GM18873 (cell line): ENCODE data around the gene ACBD3.

Experiments used
- ATAC-seq: cut with Tn5 transposase; IDR thresholded peaks from one replicate; pipeline ENCODE4 v1.9.1; 2021; ENCODE audit warnings: mild to moderate bottlenecking, moderate library complexity, moderate number of reproducible peaks; ENCODE audit not compliant: unreplicated experiment, low FRiP score

ACBD3 gene

DNA sequence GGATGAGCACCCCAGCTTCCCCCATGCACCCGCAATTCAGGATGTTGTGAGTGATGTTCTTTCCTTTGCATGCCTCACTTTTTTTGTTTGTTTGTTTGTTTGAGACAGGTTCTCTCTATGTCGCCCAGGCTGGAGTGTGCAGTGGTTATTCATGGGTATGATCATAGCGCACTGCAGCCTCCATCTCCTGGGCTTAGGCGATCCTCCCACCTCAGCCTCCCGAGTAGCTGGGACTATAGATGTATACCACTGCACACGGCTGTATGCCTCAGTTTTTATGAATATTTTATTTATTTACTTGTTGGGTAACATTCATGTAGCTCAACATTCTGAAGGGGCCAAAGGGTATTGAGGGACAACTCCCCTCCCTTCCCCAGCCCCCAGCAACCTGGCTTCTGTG, 69.2 kb downstream of the ACBD3 start:
- ATAC-seq = no peak

DNA sequence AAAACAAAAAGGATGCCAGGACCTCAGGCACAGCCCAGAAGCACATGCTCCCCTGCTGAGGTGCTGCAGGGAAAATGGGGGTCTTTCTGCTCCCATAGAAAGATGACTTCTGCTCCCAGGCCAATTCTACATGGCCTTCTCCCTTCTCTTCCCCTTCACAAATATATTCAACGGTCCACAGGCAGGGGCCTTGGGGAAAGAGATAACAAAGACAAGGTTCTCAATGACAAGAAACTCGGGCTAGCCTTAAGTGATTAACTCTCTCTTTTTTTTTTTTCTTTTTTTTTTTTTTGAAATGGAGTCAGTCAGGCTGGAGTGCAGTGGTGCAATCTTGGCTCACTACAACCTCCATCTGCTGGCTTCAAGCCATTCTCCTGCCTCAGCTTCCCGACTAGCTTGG, 69.9 kb downstream of the ACBD3 start:
- ATAC-seq = no peak

DNA sequence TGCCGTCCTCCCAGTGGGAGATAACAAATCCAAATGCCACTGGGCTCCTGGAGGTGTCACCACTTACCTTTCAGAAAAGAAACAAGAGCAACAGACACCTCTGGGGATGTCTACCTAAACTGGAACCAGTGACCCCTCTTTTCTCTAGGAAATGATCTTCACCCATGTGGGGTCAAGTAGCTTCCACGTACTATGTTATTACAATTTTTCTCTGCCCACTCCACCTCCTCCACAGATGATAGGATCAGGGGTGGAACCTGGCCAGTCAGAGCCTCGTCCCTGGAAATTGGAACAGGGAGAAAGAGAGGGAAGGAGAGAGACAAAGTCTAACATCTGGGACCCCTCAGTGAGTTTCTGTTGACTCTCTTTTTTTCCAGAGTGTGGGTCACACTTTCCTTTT, 73.9 kb downstream of the ACBD3 start:
- no peak for ATAC-seq

DNA sequence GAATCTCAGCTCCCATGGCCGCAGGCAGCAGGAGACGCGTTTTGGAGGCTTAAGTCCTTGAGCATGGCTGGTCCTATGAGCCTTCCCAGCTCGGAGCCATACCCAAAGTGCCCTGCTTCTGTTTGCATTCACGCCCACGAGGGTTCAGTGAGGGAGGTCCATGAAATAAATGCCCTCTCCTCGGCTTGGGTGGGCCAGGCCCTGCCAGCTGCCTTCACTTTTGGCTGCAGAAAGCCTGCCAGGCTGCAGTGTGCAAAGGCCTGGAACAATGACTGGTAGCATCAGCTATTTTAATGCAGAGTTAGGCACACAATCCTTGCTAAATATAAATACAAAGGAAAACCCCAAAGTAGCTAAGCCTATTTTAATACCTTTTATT, 74.7 kb downstream of the ACBD3 start:
- no peak for ATAC-seq

DNA sequence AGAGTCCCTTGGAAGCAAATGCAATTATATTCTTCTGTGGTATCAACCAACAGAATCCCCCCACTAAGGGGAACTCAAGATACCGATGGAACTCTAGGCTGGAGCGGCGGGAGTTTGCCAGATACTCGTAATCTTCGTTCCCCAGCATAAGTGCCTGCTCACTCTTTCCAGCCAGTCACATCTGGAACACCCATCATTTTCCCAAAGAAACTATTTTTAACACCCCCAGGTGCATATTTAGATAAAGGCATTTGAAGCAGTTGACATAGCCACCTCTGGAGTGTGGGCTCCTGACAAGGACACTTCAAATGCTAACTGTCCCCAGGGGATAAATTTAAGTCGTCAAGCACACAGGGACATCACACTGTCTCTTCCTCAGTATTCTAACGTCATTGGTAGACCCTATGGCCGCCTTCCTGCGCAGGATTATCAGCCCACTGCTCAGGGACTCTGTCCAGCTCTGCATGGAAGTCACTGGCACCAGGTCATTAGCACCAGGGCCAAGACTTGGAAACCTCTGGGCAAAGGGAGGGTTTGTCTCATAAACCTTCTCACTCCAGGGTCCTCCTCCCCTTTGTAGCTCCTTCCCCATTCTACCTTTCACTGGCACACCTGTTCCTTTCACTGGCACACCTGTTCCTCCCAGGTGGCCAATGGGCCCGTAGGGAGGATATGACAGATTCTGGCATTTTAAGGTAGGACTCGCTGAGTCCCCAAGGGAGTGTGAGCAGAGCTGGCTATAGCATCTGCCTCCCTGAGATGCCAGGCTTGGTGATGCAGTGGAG, 75.3 kb downstream of the ACBD3 start:
- ATAC-seq = no peak

DNA sequence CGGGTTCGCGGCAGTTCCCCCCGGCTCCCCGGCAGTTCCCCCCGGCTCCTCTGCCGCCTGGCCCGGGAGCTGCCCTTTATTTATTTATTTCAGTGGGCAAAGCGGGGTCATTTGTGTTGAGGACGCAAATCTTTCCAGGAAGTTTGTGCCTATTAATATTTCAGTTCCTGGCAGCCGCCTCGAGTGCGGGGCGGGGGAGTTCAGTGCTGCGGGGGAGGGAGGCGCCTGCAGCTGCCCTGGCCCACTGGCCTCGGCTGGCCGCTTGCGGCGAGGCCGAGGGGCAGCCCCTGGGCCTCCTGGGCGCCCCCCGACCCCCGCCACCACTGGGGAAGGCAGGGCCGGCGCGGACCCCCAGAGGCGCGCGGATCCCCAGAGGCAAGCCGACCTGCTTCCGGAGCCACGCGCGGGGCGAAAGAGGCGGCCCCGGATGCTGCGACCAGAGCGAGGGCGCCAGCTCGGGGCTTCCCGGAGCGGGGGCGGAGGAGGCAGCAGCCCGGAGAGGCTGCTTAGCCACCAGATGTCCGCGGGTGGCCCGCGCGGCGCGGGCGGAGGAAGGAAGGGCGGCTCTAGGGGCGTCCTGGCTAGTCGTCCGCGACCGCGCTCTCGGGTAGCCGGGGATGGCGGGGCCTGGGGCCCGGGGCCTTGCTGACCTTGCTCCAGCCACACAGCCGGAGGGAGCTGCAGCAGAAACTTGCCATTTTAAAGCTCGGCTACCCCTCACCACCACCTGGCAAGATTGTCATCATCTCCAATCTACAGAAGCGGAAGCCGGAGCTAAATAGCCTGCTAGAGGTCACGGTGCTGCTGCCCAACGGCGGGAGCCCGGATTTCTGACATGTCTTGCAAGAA, 76.1 kb downstream of the ACBD3 start:
- peak; percentile 56 for ATAC-seq

DNA sequence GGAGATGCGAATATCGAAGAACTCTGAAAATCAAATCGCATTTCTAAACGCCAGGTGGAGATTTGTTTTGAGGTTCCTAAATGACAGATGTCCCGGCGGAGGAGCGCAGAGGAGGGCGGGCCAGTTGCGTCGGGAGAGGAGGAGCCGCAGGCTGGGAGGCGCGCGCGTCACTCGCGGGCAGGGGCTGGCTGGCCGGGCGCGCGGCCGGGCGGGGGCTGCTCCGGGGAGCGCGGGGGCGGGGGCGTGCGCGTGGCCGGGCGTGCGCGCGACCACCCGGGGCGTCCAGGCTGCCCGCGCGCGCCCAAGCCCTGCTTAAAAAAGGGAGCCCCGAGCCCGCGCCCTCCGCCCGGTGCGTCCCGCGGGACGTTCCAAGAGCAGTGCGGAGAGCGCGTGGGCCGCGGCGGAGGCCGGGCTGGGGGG, 76.7 kb downstream of the ACBD3 start:
- ATAC-seq = peak; percentile 52

DNA sequence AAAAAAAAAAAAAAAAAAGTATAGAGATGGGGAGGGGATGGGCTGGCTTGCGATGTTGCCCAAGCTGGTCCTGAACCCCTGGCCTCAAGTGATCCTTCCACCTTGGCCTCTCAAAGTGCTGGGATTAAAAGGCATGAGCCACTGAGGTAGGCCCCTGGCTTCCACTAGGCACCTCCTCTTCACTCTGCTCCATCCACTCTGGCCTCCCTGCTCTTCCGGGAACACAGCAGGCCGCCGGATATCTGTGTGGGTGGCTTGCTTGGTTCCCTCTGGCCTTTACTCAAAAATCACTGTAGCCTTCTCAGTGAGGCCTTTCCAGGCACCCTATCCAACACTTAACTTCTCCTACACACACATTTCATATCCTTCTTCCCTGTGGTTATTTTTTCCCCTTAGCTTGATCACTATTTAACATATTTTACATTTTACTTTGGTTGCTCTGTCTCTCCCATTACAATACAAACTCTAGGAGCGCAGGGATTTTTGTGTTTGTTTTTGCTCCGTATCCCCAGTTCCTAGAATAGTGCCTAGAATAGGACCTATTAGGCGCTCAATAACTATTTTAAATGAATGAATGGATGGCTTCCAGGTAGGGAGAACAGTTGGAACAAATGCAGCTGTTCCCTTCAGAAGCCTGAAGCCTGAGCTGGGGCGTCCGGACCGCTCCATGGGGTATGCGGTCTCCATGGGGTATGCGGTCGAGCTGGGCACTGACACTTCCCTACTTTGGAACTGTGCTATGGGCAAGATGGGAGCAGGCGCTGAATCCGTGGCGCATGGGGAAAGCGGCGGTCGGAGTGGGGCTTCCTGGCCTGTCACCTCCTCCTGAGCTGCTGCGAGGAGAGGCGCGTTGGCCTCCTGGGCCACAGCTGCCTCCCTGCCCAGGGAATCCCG, 77.4 kb downstream of the ACBD3 start:
- peak; percentile 8 for ATAC-seq

DNA sequence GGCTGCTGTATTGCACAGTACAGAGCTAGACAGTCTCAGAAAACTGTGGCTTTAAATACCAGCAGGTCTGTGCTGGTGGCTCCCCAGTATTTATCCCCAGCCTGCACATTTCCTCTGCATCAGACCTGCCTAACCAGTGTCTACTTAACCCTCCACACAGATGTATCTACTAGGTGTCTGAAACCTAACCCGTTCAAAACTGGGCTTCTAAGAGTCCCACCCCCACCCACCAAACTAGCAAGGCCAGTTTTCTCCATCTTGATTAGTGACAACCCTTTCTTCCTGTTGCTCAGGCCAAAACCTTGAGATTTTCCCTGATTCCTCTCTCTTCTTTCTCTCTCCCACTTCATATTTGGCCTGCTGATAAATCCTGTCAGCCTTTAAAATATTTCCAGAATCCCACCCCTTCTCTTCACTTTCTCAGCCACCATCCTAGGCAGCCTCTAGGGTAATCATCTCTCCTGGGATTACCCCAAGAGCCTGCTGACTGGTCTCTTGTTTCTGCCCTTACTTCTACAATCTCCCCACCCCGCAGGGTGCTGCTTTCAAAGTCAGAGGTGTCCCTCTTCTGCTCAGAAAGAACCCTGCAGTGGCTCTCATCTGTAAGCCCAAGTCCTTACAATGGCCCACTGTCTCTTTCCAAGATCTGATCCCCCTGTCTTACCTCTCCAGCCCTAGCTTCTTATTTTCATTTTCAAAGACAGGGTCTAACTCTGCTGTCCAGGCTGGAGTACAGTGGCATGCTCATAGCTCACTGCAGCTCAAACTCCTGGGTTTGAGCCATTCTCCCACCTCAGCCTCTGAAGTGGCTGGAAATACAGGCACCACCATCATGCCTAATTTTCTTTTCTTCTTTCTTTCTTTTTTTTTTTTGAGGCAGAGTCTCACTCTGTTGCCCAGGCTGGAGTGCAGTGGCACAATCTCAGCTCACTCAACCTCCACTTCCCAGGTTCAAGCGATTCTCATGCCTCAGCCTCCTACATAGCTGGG, 78.8 kb downstream of the ACBD3 start:
- no peak for ATAC-seq

DNA sequence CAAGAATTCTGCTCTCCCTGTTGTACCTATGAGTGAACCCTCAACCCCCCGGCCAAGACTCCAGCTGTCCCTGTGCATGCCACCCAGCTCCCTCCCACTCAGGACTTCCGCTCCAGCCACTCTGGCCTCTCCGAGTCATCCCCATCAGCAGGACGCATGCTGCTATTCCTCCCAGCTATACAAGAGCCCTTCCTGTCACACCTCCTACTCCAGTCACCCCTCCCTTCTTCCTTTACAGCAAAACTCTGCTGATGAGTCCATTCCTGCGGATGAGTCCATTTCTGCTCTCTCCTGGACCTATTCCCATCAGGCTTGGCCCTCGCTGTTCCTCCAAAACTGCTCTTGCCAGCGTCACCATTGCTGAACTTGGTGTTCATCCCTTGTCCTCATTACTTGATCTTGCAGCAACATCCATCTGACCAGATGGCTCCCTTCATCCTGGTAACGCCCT, 81.8 kb downstream of the ACBD3 start:
- ATAC-seq = no peak

DNA sequence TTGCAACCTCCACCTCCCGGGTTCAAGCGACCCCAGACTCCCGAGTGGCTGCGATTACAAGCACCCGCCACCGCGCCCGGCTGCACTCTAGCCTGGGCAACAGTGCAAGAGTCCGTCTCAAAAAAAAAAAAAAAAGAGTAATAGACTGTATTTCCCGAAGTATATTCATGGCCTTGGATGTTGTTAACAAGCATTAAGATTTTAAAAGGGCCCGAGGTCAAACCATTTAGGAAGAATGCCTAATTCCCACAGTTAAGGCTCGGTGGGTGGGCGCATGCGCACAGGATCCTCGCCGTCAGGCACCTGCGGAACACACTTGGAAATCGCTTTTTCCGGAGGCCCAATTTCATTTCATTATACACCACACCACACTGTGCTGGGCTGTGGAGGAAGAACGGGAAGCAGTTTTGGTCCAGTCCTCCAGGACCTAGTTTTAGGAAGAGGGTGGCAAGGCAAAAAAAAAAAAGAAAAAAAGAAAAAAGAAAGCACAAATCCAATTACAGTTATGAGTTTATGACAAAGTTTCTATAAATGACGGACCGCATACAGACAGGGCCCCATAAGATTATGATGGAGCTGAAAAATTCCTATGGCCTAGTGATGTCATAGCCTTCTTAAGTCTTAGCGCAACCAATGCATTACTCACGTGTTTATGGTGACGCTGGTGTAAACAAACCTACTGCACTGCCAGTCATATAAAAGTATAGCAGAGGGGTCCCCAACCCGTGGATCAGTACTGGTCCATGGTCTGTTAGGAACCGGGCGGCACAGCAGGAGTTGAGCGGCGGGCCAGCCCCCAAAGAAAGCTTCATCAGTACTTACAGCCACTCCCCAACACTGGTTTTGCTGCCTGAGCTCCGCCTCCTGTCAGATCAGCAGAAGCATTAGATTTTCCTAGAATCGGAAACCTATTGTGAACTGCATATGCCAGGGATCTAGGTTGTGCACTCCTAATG, 85.8 kb downstream of the ACBD3 start:
- no peak for ATAC-seq

DNA sequence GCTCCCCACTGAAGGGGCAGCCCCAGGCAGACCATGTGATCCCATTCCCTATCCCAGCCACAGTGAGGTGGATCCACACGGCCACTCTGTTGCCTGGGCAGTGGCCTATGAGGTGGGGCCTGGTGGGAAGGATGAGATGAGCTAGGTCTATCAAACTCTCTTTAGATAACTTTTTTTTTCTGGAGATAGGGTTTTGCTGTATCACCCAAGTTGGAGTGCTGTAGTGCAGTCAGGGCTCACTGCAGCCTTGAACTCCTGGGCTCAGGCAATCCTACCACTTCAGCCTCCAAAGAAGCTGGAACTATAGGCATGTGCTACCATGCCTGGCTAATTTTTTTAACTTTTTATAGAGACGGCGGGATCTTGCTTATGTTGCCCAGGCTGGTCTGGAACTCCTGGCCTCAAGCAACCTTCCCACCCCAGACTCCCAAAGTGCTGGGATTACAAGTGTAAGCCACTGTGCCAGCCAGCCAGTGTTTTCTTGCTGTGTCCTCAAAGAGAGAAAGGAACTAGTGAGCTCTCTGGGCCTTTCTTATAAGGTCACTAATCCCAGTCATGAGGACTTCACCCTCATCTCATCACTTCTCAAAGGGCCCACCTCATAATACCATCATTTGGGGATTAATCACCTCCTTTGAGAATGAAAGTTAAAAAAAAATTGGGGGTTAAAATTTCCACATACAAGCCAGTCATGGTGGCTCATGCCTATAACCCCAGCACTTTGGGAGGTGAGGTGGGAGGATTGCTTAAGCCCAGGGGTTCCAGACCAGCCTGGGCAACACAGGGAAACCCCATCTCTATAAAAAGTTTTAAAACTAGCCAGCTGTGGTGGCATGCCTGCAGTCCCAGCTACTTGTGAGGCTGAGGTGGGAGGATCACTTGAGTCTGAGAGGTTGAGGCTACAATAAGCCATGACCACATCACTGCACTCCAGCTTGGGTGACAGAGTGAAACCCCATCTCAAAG, 87.4 kb downstream of the ACBD3 start:
- no peak for ATAC-seq

DNA sequence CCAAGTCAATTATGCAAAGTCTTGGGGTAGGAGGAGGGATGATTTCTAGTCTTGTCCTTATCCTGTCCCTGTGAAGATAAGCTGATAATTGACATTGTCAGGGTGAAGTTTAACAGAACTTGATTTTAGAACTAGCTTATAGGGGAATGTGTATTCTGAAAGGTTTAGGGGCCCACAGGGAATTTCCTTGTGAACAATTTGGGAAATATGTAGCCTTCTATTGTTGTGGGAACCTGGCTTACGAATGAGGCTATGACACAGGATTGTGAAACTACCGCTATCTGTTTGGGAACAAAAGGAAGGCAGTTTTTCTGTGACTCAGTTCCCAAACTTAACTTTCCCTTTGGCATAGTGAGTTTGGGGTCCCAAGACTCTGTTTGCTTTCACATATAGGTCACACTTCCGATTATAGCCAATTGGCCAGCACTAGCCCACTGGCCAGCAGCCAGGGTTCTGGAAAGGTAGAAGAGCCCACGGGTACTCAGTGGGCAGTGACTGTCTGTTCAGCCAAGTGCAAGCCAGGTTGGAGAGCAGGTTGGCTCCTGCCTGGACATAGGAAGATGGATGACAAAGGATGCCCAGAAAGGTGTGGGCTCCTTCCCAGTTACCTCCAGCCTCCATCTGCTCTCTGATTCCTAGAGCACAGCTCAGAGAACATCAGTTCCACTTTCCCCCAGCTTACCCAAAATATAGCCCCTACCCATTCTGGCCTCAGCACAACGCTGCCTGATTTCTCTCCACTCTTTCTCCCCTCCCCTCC, 88.5 kb downstream of the ACBD3 start:
- no peak for ATAC-seq

DNA sequence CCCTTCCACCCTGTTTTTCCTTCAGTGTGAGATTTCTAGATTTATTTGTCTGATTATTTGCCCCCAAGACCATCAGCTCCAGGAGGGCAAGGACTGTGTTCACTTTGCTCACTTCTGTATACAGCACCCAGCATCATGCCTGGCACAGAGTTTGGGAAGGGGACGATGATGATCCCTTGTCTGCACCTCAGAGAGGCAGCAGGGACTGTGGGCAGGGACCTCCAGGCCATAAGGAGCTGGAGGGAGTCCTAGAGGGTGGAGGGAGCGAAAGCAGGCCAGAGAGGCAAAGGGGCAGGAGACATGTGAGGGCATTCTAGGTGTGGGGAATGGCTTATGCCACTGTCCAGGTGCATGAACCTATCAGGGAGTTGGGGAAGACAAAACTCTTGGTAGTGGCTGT, 91.3 kb downstream of the ACBD3 start:
- ATAC-seq = no peak
